ENCODE results near the gene CCDC9B. TPM values are rescaled to one million over a fixed set of nuclear protein-coding genes. Genes with fewer than 3 reads are reported as not detected.

CCDC9B gene
- 55.4 to 60.0 TPM (median 58.0 TPM) in 3 replicates for total RNA-seq
- long read RNA-seq, partial matches to known transcripts: 3 of 9 reads
- long read RNA-seq, other reads (novel, unspliced or antisense): 5 of 9 reads

DNA sequence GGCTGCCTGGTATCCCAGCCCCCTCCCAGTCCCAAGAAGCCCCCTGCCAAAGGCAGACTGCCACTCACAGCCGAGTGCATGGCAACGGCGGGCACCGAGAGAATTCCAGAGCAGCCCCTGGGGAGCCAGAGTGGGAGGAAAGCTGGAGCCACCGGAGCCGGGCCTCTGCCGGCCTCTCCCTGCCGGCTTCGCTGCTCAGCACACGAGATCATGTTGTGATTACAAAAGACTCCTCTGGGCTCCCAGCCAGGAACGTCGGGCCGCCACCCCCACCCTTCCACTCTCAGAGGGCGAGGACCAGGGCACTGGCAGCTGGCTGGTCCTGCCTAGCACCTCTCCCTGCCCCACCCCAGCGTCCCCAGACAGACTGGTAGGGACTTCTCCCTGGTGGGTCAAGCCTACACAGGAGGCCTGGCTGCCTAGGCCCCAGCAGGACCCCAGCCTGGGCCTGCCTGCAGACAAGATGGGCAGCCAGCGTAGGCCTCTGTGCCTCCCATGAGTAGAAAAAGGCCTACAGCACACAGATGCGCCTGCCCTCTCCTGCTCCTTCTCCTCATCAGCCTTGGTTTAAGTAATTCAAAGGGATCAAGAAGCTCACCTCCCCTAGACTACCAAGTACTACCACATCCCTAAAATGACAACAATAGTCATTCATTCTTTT, at the start of gene CCDC9B:
Gene CCDC9B, minus strand, starts transcription at position 200 of the 661 bp plus-strand sequence. Its CDS starts 120 bp downstream, at position 80.
- DNase-seq (ENCODE audit: low spot score): peak; percentile 97
- TF ChIP-seq, protein P1, sequence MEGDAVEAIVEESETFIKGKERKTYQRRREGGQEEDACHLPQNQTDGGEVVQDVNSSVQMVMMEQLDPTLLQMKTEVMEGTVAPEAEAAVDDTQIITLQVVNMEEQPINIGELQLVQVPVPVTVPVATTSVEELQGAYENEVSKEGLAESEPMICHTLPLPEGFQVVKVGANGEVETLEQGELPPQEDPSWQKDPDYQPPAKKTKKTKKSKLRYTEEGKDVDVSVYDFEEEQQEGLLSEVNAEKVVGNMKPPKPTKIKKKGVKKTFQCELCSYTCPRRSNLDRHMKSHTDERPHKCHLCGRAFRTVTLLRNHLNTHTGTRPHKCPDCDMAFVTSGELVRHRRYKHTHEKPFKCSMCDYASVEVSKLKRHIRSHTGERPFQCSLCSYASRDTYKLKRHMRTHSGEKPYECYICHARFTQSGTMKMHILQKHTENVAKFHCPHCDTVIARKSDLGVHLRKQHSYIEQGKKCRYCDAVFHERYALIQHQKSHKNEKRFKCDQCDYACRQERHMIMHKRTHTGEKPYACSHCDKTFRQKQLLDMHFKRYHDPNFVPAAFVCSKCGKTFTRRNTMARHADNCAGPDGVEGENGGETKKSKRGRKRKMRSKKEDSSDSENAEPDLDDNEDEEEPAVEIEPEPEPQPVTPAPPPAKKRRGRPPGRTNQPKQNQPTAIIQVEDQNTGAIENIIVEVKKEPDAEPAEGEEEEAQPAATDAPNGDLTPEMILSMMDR (IDR thresholded peaks at IDR 0.05): no peak
- Mint-ChIP-seq H3K27me3 (ENCODE audit: low read depth) (no peaks in the 10 kb centered on the region), H3K4me3 (ENCODE audit: unreplicated experiment) (peak within 1 kb of the TSS; percentile 73), H3K4me1 (ENCODE audit: low read depth) (peaks cover 85% of the 10 kb centered on the region), H3K36me3 (ENCODE audit: low read depth) (peaks cover 3% of the 10 kb centered on the region), H3K27ac (ENCODE audit: unreplicated experiment) (peak within 1 kb of the TSS; percentile 100), H3K9me3 (ENCODE audit: low read depth) (no peaks in the 10 kb centered on the region)

DNA sequence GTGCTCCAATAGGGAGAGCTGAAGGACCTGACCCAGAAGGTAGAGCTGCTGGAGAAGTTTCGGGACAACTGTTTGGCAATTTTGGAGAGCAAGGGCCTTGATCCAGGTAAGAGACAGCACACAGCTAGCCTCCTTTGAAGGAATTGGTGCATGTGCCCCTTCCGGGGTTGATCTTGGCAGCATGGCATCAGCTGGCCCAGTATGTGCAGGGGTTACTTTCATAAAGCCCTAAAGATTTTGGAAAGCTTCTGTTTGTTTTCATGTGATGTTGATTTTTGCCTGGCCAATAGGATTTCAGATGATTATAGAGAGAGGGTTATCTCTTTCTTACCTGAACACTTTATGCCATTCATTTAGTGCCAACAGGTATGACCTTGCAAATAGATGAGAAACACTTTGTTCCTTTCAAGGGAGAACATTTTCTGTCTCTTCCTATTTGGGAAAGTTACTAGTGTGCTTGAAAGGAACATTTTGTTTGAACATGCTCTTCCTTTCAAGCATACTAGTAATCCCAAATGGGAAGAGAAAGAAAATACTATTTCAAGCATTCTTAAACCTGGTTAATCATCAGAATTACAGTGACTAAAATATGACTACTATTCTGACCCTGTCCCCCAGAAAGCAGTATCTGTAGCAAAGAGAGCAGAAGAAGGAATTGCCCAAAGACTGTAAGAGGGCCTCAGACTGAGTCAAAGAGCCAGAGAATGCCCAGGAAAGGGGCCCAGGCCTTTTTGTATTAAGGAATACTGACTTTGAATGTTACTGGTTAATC, 49.3 kb upstream of the CCDC9B start:
- TF ChIP-seq, protein P1 (IDR thresholded peaks at IDR 0.05): no peak
- H3K4me3 Mint-ChIP-seq (ENCODE audit: unreplicated experiment): no peak overlapping the region
- H3K27ac Mint-ChIP-seq (ENCODE audit: unreplicated experiment): no peak overlapping the region
- peaks cover 11% of the 10 kb centered on the region for H3K4me1 Mint-ChIP-seq (ENCODE audit: low read depth)
- no peaks in the 10 kb centered on the region for H3K27me3 Mint-ChIP-seq (ENCODE audit: low read depth)
- peaks cover 23% of the 10 kb centered on the region for H3K36me3 Mint-ChIP-seq (ENCODE audit: low read depth)
- DNase-seq (ENCODE audit: low spot score): no peak
- no peaks in the 10 kb centered on the region for H3K9me3 Mint-ChIP-seq (ENCODE audit: low read depth)

DNA sequence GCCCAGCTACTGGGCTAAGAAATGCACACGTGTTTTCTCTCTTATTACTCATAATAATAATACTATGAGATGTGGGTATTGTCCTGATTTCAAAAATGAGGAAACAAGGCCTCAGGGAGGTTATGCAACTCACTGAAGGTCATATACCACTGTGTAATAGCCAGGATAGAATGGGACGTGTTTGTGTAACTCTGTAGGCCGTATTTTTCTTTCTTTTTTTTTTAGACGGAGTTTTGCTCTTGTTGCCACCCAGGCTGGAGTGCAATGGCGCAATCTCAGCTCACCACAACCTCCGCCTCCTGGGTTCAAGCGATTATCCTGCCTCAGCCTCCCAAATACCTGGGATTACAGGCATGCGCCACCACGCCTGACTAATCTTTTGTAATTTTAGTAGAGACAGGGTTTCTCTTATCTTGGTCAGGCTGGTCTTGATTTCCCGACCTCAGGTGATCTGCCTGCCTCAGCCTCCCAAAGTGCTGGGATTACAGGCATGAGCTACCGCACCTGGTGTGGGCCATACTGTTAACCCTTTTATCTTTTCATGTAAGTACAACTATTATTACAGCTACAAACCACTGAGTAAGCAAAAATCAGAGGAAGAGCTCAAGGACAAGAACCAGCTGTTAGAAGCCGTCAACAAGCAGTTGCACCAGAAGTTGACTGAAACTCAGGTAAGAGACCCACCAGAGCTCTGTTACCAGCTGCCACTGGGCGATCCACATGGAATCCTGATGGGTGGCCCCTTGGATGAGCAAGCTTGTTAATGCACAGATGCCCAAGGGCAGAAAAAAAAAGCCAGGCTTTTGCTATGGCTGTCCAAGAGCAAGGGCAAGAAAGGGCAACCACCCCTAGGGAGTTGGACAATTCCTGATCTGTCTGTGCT, 48.4 kb upstream of the CCDC9B start:
- Mint-ChIP-seq H3K27me3 (ENCODE audit: low read depth) (no peaks in the 10 kb centered on the region), H3K4me1 (ENCODE audit: low read depth) (peaks cover 18% of the 10 kb centered on the region), H3K36me3 (ENCODE audit: low read depth) (peaks cover 23% of the 10 kb centered on the region), H3K4me3 (ENCODE audit: unreplicated experiment) (no peak overlapping the region), H3K9me3 (ENCODE audit: low read depth) (no peaks in the 10 kb centered on the region), H3K27ac (ENCODE audit: unreplicated experiment) (peak overlapping the region; percentile 42)
- DNase-seq (ENCODE audit: low spot score): no peak
- TF ChIP-seq, protein P1 (IDR thresholded peaks at IDR 0.05): no peak

DNA sequence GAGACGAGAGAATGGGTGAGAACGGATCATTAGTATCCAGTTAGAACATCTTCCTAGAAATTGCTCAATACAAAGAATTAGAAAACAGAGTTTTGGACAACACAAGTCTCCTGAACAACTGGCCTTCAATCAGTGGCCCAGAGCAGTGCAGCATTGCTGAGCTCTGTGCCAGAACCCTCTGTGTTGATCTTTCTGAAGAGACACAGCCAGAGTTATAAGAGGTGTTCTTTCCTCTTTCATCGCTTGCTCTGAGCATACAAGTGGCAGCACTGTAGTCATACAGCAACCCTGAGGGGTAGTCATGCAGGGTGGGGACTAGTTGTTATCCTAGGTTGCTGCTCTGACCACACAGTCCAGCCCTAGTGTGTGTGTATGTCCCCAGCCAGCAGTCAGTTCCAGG, 45.7 kb upstream of the CCDC9B start:
- Mint-ChIP-seq H3K27me3 (ENCODE audit: low read depth) (no peaks in the 10 kb centered on the region), H3K9me3 (ENCODE audit: low read depth) (no peaks in the 10 kb centered on the region), H3K4me1 (ENCODE audit: low read depth) (peaks cover 33% of the 10 kb centered on the region), H3K4me3 (ENCODE audit: unreplicated experiment) (no peak overlapping the region), H3K36me3 (ENCODE audit: low read depth) (peaks cover 15% of the 10 kb centered on the region), H3K27ac (ENCODE audit: unreplicated experiment) (no peak overlapping the region)
- TF ChIP-seq, protein P1 (IDR thresholded peaks at IDR 0.05): no peak
- DNase-seq (ENCODE audit: low spot score): no peak
